A673 (cell line): ENCODE data around the gene RNPEPL1.

Experiments
- EZH2 ChIP-seq: fragments of 200-600 bp; sonication (generic); IDR thresholded peaks from 2 replicates; pipeline ENCODE4 v1.6.1; 2017; ENCODE audit warnings: borderline replicate concordance, low read depth, mild to moderate bottlenecking, mixed read lengths, antibody characterized with exemption, low read length; ENCODE audit not compliant: poor library complexity, severe bottlenecking
- TF ChIP-seq, protein P1 (sequence below): fragments of 300-800, 200-600 bp; sonication (generic); conservative IDR thresholded peaks from 2 replicates; pipeline ENCODE4 v1.5.1; 2017; ENCODE audit warnings: low read depth, mild to moderate bottlenecking, antibody characterized with exemption, low read length, moderate library complexity, mixed read lengths

DNA sequence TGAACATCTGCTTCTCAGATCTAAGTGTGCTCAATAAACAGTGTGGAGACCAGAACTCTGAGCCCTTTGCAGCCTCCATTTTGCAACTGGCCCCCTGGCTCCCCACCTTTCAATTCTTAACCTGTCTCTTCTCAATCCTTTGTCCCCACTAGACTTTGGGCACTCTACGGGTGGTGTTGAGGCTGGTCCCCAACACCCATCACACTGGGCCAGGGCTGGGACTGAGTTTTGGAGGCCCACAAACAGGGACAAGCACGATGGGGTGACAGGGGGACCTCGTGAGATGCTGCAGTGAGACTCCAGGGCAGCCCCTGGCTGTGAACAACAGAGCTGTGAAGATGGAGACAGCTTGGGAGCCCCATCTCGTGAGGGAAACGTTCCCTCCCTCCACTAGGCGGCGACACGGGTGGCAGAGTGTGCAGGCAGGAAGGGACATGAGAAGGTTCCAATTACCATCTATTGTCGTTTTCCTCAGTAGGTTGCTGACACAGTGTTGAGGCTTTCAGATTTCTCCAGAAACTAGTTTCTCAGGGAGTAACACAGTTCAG is 11.7 kb upstream of the RNPEPL1 start:
- TF ChIP-seq, protein P1, sequence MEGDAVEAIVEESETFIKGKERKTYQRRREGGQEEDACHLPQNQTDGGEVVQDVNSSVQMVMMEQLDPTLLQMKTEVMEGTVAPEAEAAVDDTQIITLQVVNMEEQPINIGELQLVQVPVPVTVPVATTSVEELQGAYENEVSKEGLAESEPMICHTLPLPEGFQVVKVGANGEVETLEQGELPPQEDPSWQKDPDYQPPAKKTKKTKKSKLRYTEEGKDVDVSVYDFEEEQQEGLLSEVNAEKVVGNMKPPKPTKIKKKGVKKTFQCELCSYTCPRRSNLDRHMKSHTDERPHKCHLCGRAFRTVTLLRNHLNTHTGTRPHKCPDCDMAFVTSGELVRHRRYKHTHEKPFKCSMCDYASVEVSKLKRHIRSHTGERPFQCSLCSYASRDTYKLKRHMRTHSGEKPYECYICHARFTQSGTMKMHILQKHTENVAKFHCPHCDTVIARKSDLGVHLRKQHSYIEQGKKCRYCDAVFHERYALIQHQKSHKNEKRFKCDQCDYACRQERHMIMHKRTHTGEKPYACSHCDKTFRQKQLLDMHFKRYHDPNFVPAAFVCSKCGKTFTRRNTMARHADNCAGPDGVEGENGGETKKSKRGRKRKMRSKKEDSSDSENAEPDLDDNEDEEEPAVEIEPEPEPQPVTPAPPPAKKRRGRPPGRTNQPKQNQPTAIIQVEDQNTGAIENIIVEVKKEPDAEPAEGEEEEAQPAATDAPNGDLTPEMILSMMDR = peak; percentile 70
- TF ChIP-seq EZH2 = no peak
